Dermis microvascular lymphatic vessel endothelial cell (primary cell): ENCODE data around the gene APPL2. TPM values are rescaled to one million over a fixed set of nuclear protein-coding genes. Genes with fewer than 3 reads are reported as not detected.
"Not testable (repeated sequence)": the region's sequence is repeated elsewhere in the genome, so short reads cannot be mapped to it uniquely, and the experiment has no call there.

Experiments used
- DNase-seq, 2 donors: peaks; one replicate each; pipeline versions ENCODE4 v3.0.0 to v3.0.0-alpha.2; 2010; ENCODE audit warnings: low read depth in 2 of 2
- total RNA-seq: library from RNA; depleted of rRNA; stranded (reverse); fragments of >200 nt; gene quantifications from 2 replicates; pipeline ENCODE4 v1.2.1, GENCODE V29; 2014

Gene APPL2
- total RNA-seq, 1 donor from 2014 or later: 13.5 TPM

GRCh38 chr12:105194947-105195346 lies 41.0 kb downstream of the APPL2 start:
- DNase-seq: no peak

- no peak for DNase-seq
Measured at GRCh38 chr12:105192624-105193225, 43.2 kb downstream of the APPL2 start.

DNA sequence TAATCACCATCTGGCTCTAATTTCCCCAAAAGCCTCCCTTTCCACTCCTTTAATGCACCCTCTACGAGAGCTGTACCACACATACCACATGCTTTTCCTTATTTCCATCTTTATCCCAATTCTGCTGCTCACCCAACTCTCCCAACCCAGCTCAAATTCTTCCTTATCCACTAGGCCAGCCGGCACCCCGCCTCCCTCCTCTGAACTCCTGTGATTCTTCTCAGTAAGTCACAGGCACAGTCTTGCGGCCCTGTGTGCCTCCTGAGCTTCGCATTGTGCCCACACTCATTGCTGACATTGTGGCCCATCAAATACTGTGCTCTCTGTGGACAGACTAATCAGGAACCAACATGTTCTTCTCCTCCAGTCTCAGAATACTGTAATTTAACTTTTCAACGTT lies 45.4 kb downstream of the APPL2 start:
- DNase-seq: no peak

GRCh38 chr12:105189293-105189692 lies 46.7 kb downstream of the APPL2 start:
- no peak for DNase-seq

DNA sequence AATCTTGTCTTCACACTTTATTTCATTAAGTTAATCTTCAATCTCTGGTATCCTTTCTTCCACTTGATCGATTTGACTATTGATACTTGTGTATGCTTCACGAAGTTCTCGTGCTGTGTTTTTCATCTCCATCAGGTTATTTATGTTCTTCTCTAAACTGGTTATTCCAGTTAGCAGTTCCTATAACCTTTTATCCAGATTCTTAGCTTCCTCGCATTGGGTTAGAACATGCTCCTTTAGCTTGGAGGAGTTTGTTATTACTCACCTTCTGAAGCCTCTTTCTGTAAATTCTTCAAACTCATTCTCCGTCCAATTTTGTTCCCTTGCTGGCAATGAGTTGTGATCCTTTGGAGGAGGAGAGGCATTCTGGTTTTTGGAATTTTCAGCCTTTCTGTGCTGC lies 52.0 kb downstream of the APPL2 start:
- not testable (repeated sequence) for DNase-seq

DNA sequence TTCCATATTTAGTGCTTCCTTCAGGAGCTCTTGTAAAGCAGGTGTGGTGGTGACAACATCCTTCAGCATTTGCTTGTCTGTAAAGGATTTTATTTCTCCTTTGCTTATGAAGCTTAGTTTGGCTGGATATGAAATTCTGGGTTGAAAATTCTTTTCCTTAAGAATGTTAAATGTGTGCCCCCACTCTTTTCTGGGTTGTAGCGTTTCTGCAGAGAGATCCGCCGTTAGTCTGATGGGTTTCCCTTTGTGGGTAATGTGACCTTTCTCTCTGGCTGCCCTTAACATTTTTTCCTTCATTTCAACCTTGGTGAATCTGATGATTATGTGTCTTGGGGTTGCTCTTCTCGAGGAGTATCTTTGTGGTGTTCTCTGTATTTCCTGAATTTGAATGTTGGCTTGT lies 52.6 kb downstream of the APPL2 start:
- DNase-seq: not testable (repeated sequence)

DNA sequence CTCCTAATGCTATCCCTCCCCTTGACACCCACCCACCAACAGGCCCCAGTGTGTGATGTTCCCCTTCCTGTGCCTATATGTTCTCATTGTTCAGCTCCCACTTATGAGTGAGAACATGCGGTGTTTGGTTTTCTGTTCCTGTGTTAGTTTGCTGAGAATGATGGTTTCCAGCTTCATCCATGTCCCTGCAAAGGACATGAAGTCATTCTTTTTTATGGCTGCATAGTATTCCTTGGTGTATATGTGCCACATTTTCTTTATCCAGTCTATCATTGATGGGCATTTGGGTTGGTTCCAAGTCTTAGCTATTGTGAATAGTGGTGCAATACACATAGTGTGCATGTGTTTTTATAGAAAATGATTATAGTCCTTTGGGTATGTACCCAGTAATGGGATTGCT lies 56.9 kb downstream of the APPL2 start:
- not testable (repeated sequence) for DNase-seq

GRCh38 chr12:105177208-105177607 lies 58.8 kb downstream of the APPL2 start:
- no peak for DNase-seq

GRCh38 chr12:105175397-105175990 lies 60.5 kb downstream of the APPL2 start:
- DNase-seq: no peak

DNA sequence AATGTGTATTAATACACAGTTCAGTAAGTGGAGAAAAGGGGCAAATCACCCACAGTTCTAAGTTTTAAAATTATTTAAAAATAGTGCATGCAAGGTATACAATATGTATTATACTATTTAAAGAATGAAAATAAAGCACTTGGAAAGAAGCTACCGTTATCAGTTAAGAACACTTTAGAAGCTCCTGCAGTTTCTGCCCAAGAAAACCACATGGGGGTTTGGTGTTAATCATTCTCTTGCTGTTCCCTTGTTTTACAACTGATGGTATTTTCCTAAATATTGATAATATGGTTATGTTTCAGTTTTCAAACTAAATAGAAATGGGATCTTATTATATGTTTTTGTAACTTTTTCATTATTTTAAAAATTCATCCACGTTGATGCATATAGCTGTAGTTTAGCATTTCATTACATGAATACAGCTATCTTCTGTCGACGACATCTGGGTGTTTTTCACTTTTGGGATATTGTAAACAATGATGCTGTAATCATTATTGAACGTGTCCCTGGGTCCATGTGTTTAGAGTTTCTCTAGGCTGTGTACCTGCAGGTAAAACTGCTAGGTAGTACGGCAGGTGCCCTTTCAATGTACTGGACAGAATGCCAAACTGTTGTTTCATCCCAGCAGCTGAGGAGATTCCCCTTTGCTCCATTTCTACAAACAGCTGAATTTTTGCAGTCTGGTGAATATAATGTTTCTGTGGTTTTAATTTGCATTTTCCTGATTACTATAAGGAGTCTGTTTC lies 64.1 kb downstream of the APPL2 start:
- no peak for DNase-seq

DNA sequence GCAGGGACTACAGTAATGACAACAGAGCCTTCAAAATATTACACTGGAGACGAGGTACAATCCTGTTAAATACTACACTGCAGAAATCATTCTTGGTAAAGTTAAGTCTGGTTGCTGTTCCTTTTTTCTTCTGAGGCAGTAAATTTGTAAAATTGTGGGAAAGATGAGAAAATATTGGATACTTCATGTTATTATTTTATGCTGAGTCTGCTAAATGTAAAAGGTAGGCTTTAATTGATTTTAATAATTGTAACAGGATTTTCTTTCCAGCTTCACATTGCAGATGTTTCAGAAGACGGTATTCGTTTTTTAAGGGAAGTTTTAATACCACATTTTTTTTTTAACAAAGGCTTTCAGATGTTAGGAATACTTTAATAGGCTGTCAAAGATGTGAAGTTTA lies 65.8 kb downstream of the APPL2 start:
- DNase-seq: no peak

DNA sequence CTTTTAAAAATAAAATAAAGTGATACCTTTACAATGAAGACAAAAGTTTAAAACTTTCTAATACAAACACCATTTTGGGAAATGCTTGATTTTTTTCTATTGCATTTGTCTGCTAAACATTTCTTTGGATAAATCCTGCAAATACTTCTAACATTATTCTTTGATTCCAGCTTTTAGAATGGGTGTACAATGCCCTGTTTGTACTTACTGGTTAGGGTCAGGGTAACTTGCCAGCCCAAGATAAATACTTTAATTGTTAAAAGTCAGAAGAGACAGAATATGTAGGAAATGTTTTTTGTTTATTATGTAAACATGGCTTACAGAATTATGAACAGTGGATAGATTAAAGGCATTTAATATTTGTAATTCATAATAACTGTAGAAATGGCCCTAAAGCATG lies 68.0 kb downstream of the APPL2 start:
- DNase-seq: no peak

GRCh38 chr12:105167346-105167745 lies 68.6 kb downstream of the APPL2 start:
- DNase-seq: no peak

DNA sequence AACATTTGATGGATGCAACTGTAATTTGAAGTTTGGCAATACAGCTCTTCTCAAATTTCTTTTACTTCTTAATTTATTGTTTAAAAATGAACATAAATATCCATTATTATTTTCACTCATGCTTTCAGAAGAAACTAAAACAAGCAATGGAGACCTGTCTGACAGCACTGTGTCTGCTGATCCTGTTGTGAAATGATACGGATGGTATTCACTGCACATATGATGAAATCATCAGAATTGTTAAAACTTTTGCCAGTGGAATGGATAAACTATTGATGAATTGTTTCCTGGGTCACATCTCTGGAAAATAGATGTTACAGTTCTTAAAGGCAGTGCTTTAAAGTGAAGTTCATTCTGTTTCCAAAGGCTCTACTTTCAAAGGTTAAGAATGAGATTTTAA lies 69.2 kb downstream of the APPL2 start:
- no peak for DNase-seq

DNA sequence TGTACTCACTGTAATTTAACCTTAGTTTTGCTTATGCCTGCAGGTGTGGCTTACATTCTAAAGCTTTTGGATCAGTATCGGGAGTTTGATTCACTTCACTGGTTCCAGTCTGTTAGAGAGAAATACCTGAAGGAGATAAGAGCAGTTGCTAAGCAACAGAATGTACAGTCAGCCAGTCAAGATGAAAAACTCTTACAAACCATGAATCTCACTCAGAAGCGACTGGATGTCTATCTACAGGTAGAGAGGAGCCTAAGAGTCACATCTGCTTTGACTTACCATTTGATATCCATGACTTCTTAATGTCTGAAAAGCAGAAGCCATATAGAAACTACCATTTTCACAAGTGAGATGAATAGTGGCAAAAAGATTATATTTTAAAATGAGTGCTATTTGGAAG lies 71.9 kb downstream of the APPL2 start:
- DNase-seq: no peak

GRCh38 chr12:105162174-105162573 lies 73.8 kb downstream of the APPL2 start:
- DNase-seq: no peak

GRCh38 chr12:105158876-105159275 lies 77.1 kb downstream of the APPL2 start:
- DNase-seq: no peak

- DNase-seq: no peak
Measured at GRCh38 chr12:105157606-105158005, 78.4 kb downstream of the APPL2 start.

DNA sequence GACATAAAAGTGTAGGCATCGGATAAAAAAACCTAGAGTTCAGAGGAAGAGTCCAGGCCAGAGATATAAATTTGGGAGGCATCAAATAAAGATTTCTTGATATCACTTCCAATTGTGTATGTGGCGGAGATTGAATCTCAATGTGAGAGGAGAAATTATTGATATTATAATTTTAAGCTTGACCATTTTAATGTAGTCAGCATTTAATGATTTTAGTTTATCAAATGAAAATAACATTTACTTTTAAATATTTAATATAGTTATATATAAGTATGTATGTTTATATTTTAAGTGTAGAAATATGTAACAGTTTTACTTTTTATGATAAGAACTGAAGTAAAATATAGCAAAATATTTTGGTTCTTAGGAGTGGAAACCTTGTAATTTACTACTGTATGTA lies 79.7 kb downstream of the APPL2 start:
- no peak for DNase-seq

- no peak for DNase-seq
Measured at GRCh38 chr12:105142259-105142658, 93.7 kb downstream of the APPL2 start.

DNA sequence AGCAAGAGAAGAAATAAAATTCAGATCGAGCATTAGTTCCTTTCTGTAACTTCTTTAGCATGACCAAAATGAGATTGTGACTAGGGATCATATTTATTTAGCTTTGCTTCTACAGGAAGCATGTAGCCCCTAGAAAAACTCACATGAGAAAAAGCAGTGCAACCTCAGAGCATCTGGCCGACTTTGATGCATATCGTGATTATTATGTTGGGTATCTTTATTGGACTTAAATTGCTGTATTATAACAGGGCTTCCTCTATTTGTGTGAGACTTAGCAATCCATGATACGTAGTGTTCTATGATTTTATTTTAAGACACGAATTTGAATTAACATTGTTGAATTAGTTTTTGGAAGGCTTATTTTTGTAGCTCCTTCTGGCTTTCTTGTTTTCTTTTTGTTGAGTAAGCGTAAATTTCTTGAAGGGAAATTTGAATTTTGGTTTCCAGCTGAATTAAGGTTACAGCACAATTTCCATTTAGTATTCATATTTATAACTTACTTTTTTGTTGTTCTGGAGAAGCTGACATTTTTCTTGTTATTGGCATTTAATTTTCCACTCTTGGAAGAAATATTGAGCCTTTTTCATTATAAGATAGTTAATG lies 94.6 kb downstream of the APPL2 start:
- DNase-seq: no peak

- DNase-seq: no peak
Measured at GRCh38 chr12:105138248-105138647, 97.7 kb downstream of the APPL2 start.
